Stimulated activated naive CD8-positive, alpha-beta T cell treated with anti-CD3 and anti-CD28 coated beads, Interleukin-15, Interleukin-2, amounts not matched to agents 100 ng/mL and 50 ng/mL, for 24 hours (primary cell): Measurements from ENCODE around the gene RMDN3.

Experiments
- H3K27ac Mint-ChIP-seq: one replicate; pipeline ENCODE4 v1.8.0; 2021; ENCODE audit warnings: mild to moderate bottlenecking, mixed read lengths
- H3K27me3 Mint-ChIP-seq: one replicate; pipeline ENCODE4 v1.8.0; 2021; ENCODE audit warnings: mixed read lengths
- H3K36me3 Mint-ChIP-seq: one replicate; pipeline ENCODE4 v1.8.0; 2021; ENCODE audit warnings: low read depth, mixed read lengths
- H3K4me1 Mint-ChIP-seq: one replicate; pipeline ENCODE4 v1.8.0; 2021; ENCODE audit warnings: low read depth, mixed read lengths
- H3K4me3 Mint-ChIP-seq: one replicate; pipeline ENCODE4 v1.8.0; 2021; ENCODE audit warnings: mild to moderate bottlenecking, mixed read lengths
- H3K9me3 Mint-ChIP-seq: one replicate; pipeline ENCODE4 v1.8.0; 2021; ENCODE audit warnings: mixed read lengths

RMDN3 gene

DNA sequence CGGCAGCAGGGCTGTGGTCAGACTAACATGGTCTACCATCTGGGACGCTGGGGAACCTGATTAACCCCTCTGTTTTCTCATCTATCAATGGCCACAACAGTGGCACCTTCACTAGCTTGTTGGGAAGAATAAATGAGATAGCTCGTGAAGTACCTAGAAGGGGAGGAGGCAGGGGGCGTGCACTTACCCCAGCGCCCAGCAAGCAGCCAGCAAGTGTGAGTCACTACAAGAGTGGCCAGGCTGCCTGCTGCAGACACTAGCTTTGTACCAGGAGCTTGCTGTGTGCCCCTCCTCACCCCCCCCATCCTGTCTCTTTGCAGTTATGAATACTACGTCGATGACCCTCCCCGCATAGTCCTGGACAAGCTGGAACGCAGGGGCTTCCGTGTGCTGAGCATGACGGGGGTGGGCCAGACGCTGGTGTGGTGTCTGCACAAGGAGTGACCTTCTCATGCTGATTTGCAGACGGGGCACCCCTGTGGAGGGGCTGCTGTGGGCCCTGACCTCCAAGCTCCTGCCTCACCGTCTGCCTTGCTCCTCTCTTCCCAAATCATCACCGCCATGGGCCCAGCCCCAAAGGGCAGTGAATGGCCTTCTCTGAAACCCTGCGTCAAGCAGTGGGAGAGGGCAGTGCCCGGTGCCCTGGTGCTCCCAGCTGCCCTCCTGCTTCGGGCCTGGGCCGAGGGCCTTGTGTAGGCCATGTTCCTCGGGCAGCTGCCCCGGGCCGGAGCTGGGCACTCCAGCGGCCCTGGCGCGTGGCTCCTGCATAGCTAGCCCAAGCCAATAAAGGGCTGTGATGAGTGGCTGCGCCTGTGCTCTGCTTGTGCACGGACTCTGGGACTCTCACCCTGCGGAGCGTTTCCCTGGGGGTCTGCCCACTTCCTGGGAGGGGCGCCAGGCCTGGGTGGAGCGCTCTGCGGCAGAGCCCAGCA, 12.1 kb upstream of the RMDN3 start:
- no peak overlapping the region for H3K4me3 Mint-ChIP-seq
- H3K27ac Mint-ChIP-seq: no peak overlapping the region
- peaks cover 60% of the 10 kb centered on the region for H3K4me1 Mint-ChIP-seq
- peaks cover 6% of the 10 kb centered on the region for H3K36me3 Mint-ChIP-seq
- H3K27me3 Mint-ChIP-seq: no peaks in the 10 kb centered on the region
- no peaks in the 10 kb centered on the region for H3K9me3 Mint-ChIP-seq

DNA sequence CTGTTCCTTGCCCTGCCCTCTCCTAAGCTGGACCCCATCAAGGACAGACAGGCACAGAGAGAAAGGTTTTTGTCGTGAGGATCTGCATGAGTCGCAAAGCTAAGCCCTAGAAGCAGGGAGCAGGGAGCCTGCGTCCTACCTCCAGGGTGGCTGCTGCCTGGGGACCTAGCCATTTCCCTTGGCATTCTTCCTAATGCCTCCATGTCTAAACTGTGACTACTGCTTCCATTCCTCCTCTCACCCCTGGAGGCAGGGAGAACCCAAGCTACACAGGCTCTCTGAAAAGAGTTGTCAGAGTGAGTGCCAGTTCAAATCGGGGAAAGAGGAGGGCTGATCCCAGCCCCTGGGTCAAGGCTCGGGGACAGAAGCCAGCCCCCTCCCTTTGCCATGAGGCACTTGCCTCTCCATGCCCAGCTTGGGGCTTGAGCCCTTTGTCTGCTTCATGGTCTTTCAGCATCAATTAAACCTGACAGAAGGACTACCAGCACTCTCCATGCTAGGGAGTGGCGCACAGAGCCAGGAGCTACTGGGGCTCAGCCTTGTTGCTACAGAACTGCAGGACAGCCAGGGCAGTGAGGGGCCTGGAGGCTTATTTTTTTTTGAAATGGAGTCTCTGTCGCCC, 11.3 kb upstream of the RMDN3 start:
- H3K27ac Mint-ChIP-seq: no peak overlapping the region
- H3K9me3 Mint-ChIP-seq: no peaks in the 10 kb centered on the region
- H3K4me3 Mint-ChIP-seq: no peak overlapping the region
- peaks cover 6% of the 10 kb centered on the region for H3K36me3 Mint-ChIP-seq
- H3K4me1 Mint-ChIP-seq: peaks cover 60% of the 10 kb centered on the region
- H3K27me3 Mint-ChIP-seq: no peaks in the 10 kb centered on the region

DNA sequence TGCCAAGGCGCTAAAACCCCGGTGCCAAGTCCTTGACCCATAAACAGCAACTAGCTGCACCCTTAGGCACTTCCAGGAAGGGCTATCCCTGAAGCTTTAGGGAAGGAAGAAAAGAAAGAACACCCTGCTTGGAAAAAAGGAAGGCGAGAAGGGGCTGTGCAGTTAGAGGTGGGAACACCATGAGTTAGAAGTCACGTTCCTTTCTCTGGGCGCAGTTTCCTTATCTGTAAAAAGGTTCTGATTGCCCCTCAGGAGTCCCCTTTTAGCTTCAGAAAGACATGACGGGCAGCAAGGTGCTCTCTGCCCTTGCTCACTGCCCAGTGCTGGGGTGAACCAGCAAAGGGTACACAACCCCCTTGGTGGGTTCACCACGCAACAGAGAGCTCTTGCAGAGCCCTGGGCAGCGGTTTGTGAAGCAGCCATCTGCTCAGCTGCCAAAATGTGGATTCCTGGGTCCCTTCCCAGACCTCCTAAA, 9.6 kb upstream of the RMDN3 start:
- H3K27ac Mint-ChIP-seq: peak overlapping the region; percentile 90
- peaks cover 6% of the 10 kb centered on the region for H3K36me3 Mint-ChIP-seq
- no peaks in the 10 kb centered on the region for H3K9me3 Mint-ChIP-seq
- H3K27me3 Mint-ChIP-seq: no peaks in the 10 kb centered on the region
- peaks cover 48% of the 10 kb centered on the region for H3K4me1 Mint-ChIP-seq
- peak overlapping the region; percentile 81 for H3K4me3 Mint-ChIP-seq

DNA sequence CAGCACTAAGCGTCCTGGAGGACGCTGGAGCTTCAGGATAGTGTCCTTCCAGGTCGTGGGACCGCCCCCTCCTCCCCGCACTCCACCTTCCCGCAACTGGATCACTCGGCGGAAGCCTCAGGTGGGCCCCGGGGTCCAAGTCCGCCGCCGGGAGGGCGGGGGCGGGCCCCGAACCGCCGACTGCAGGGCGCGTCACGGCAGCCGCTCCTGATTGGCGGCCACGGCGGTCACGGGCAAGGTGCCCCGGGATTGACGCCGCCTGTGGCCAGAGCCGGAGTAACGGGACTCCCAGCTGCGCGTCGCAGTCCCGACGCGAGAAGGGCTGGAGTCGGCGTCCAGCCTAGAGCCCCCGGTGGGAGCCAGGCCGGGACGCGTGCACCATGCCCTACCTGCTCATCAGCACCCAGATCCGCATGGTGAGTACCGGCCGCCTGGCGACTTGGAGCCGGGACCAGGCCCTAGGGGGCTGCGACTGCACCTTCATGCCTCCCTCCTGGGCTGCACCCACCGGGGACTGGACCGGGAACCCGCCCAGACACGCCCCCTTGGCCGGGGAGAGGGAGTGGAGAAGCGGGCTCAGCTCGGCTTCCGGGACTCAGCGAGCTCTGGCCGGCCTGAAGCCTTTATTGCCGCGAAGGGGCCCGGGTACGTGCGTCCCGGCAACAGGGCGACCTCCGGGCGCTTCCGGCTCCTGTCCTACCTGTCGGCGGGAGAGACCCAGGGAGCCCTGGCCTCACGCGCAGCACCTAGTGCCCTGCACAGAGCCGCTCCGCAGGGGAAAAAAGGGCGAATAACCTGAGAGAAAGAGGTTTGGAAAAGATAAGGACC, 9.0 kb upstream of the RMDN3 start, which contains the start of gene GCHFR:
GCHFR (plus strand) TSS at position 268 of the 828 bp plus-strand sequence; CDS start at position 381, 113 bp downstream.
- Mint-ChIP-seq H3K27ac (peak within 1 kb of the TSS; percentile 90), H3K36me3 (peaks cover 6% of the 10 kb centered on the region), H3K4me3 (peak within 1 kb of the TSS; percentile 81), H3K9me3 (no peaks in the 10 kb centered on the region), H3K4me1 (peaks cover 41% of the 10 kb centered on the region), H3K27me3 (no peaks in the 10 kb centered on the region)

DNA sequence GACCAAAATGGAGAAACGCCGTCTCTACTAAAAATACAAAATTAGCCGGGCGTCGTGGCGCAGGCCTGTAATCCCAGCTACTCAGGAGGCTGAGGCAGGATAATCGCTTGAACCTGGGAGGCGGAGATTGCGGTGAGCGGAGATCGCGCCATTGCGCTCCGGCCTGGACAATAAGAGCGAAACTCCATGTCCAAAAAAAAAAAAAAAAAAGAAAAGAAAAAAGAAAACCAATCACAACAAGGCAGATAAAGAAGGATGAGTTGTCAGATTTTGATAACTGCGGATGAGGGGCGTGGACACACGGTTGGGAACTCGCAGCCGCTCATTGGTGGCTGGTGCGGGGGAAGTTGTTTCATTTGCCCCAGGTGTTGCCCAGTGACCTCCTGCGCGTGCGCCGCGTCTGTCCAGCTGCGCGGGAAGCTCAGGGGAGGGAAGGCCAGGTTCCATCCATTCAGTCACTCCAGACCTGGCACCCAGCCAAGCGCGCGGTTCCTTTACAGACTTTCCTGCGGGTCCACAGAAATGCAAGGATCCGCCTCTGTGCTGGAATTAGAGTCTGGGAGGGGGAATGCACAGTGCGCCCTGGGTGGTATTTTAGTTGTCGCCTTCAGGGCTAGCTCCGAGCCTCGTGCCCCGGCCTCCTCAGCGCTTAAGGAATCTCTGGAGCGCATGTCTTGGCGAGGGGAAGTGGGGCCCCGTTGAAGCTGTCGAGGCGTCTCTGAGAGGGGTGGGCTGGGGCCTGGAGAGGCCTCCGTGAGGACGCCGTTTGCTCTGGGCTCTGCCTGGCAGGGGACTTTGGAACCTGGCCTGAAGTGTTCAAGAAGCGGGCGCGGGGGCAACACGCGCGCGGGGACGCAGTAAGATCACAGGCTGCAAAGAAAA, 8.1 kb upstream of the RMDN3 start:
- Mint-ChIP-seq H3K27me3 (no peaks in the 10 kb centered on the region), H3K36me3 (peaks cover 4% of the 10 kb centered on the region), H3K9me3 (no peaks in the 10 kb centered on the region), H3K4me3 (peak overlapping the region; percentile 81), H3K27ac (peak overlapping the region; percentile 77), H3K4me1 (peaks cover 33% of the 10 kb centered on the region)

DNA sequence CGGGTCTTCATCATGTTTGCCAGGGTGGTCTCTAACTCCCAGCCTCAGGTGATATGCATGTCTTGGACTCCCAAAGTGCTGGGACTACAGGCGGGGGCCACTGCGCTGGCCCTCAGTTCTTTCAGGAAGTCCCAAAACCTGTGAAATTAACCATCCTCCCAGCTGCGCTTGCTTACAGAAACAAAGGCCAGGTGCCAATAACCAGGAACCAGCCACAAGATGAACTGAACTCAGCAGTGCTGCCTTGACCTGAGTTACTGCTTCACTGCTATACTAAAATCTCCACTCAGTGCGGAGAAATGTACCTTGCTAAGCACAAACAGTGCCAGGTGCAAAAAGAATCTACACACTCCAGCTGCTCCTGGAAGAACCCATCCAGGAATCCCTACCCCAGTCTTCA, 4.9 kb upstream of the RMDN3 start:
- Mint-ChIP-seq H3K9me3 (no peaks in the 10 kb centered on the region), H3K27ac (no peak overlapping the region), H3K27me3 (no peaks in the 10 kb centered on the region), H3K36me3 (no peaks in the 10 kb centered on the region), H3K4me3 (no peak overlapping the region), H3K4me1 (peaks cover 29% of the 10 kb centered on the region)

DNA sequence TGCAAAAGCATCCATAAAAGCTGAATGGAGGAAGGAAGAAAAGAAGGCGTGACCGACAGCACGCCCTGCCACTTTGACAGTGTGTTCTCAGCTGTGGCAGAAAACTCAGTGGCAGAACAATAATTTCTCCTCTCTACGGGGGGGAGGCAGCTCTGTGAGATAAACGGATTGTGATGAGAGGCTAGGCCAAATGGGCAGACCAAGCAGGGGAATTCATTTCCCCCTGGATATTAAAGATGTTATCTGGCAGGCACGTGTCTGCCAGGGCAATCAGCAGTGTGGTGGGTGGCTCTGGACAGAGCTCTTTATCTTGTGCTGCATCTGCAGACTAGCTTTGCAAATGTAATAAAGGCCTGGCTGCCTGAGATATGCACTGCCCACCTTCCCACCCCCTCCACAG, 1.9 kb upstream of the RMDN3 start:
- no peak overlapping the region for H3K27ac Mint-ChIP-seq
- no peaks in the 10 kb centered on the region for H3K9me3 Mint-ChIP-seq
- H3K4me3 Mint-ChIP-seq: peak overlapping the region; percentile 27
- peaks cover 8% of the 10 kb centered on the region for H3K36me3 Mint-ChIP-seq
- H3K27me3 Mint-ChIP-seq: no peaks in the 10 kb centered on the region
- peaks cover 33% of the 10 kb centered on the region for H3K4me1 Mint-ChIP-seq

DNA sequence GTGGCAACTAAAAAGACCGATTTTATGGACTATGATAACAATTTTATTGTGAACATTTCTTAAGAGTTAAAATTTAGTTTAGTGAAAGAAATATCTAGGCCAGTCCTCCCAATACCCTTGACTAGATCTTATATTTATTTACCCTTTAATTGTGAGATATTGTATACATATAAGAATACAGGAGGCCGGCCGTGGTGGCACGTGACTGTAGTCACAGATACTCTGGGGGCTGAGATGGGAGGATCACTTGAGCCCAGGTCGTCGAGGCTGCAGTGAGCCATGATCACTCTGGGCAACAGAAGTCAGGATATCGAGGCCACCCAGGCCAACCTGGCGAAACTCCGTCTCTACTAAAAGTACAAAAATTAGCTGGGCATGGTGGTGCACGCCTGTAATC, 756 bp upstream of the RMDN3 start:
- H3K9me3 Mint-ChIP-seq: no peaks in the 10 kb centered on the region
- H3K27ac Mint-ChIP-seq: peak overlapping the region; percentile 97
- H3K36me3 Mint-ChIP-seq: peaks cover 18% of the 10 kb centered on the region
- peak overlapping the region; percentile 89 for H3K4me3 Mint-ChIP-seq
- no peaks in the 10 kb centered on the region for H3K27me3 Mint-ChIP-seq
- H3K4me1 Mint-ChIP-seq: peaks cover 33% of the 10 kb centered on the region

DNA sequence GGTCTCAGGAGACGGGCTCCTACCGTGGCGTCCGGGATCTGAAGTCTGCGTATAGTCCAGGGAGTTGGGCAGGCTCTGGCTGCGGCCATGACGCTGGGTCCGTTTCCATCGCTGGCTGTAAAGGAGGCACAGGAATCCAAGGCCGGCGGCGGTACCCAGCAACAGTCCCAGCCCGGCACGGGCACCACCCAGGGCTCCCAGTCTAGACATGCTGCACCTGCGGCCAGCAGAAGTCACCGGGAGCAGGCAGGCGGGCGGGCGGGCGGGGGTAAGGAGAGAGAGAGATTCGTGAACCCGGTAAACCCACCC, 526 bp downstream of the RMDN3 start:
- no peaks in the 10 kb centered on the region for H3K9me3 Mint-ChIP-seq
- H3K4me1 Mint-ChIP-seq: peaks cover 33% of the 10 kb centered on the region
- H3K4me3 Mint-ChIP-seq: peak overlapping the region; percentile 89
- H3K27me3 Mint-ChIP-seq: no peaks in the 10 kb centered on the region
- peaks cover 26% of the 10 kb centered on the region for H3K36me3 Mint-ChIP-seq
- H3K27ac Mint-ChIP-seq: peak overlapping the region; percentile 97

DNA sequence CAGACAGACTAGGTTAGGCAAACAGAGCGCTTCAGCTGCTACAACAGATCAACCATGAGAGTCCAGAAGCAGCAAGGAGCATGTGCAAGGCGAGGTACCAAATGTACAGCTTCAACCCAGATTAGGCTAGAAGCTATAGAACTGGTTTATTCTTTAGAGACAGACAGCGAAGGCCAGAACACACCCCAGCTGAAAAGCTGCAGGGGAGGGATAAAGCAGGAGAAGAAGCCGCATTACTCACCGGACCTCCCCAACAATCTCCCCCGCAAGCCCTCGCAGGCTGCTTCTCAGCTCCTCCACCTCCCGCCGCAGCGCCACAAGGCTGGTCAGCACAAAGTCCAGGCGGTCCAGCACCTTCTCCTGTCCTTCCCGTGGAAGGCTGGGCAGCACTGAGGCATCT, 3.3 kb downstream of the RMDN3 start:
- Mint-ChIP-seq H3K4me3 (no peak overlapping the region), H3K27me3 (no peaks in the 10 kb centered on the region), H3K9me3 (no peaks in the 10 kb centered on the region), H3K36me3 (peaks cover 38% of the 10 kb centered on the region), H3K4me1 (peaks cover 35% of the 10 kb centered on the region), H3K27ac (no peak overlapping the region)

DNA sequence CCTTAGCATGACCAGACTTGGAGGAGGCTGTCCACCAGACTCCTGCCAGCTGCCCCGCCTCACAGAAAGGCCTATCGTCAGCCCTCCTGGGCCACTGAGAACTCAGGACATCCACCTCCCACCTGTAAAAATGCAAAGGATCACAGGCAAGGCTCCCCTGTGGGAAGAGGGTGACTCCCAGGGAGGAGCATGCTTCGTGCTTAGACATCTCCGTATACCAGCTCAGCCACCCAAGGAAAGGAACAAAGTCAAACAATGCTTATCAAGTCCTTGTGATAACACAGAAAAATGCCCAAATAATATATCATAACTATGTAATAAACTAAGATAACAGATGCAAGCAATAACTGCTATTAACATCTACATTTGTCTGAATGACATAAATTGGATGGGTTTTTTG, 4.2 kb downstream of the RMDN3 start:
- Mint-ChIP-seq H3K36me3 (peaks cover 42% of the 10 kb centered on the region), H3K27ac (no peak overlapping the region), H3K4me3 (no peak overlapping the region), H3K4me1 (peaks cover 36% of the 10 kb centered on the region), H3K9me3 (no peaks in the 10 kb centered on the region), H3K27me3 (no peaks in the 10 kb centered on the region)

DNA sequence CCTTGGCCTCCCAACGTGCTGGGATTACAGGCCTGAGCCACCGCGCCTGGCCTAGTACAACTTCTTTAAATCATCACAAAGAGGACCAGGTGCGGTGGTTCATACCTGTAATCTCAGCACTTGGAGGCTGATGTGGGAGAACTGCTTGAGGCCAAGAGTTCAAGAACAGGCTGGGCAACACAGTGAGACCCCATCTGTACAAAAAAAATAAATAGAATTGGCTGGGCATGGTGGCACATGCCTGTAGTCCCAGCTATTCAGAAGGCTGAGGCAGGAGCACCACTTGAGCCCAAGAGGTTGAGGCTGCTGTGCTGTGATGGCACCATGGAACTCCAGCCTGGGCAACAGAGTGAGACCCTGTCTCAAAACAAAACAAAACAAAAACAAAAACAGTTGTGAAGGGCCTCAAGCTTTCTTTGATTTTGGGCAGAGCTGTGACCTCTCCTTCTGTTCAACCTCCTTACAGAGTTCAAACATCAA, 5.9 kb downstream of the RMDN3 start:
- H3K36me3 Mint-ChIP-seq: peaks cover 47% of the 10 kb centered on the region
- no peak overlapping the region for H3K27ac Mint-ChIP-seq
- no peaks in the 10 kb centered on the region for H3K9me3 Mint-ChIP-seq
- no peaks in the 10 kb centered on the region for H3K27me3 Mint-ChIP-seq
- peaks cover 43% of the 10 kb centered on the region for H3K4me1 Mint-ChIP-seq
- H3K4me3 Mint-ChIP-seq: no peak overlapping the region

DNA sequence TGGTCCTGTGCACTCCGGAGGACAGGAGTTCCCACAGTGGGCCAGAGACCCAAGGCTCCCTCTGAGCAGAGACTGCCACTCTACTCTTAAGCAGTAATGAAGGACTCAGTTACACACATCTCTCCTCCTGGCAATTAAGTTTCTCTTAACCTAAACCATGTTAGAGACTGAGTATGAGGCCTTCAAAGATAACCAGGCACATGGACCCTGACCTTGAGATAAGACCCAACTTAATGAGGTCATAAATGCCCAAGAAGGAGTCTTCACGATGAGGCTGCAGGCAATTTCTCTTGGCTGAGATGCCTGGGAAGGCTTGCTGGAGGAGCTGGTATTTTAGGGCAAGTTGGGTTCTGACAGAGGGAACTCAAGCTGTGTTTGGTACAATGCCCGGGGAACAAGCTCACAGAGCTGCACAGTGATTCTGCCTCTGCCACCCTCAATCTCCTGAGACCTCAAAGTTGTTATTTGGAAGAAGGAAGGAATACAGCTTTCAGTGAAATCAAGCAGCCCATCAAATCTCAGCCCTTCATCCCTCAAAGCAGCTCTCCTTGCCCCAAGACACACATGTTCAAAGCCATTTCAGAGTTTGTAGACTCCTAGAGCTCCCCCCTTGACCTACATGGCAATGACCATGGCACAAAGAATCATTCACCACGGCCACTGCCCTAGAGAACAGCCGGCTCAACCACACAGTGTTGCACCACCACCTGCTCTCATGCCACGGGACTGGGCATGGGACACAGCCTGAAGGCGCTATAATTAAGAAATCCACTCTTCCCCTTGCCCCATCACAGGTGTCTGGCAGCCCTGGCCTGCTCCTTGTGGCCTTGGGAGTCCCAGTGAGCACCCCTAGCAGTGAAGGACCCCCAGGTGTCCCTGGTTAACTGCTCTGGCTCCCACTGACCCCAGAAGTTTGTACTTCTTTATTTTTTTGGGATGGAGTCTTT, 7.1 kb downstream of the RMDN3 start:
- Mint-ChIP-seq H3K27ac (no peak overlapping the region), H3K9me3 (no peaks in the 10 kb centered on the region), H3K4me1 (peaks cover 43% of the 10 kb centered on the region), H3K36me3 (peaks cover 54% of the 10 kb centered on the region), H3K4me3 (no peak overlapping the region), H3K27me3 (no peaks in the 10 kb centered on the region)
